Esophagus squamous epithelium (tissue), 4 donors: Measurements from ENCODE around the gene ABHD13.

Source experiments
- CTCF ChIP-seq, 6 experiments: fragments of 450-650 bp in 4 of 6; fragments of 200-600 bp in 2 of 6; sonication (generic) in 2 of 6; IDR thresholded peaks; one replicate each; pipeline ENCODE4 v1.5.1; 2016 to 2019; ENCODE audit warnings: antibody characterized with exemption in 6 of 6, mild to moderate bottlenecking in 4 of 6, moderate library complexity in 4 of 6
- POLR2A ChIP-seq, 4 donors: fragments of 450-650 bp; IDR thresholded peaks; one replicate each; pipeline ENCODE4 v1.6.1; 2017; ENCODE audit warnings: antibody characterized with exemption in 4 of 4, mild to moderate bottlenecking in 4 of 4, moderate library complexity in 3 of 4

- TF ChIP-seq CTCF (IDR thresholded peaks at IDR 0.05) (no peak), POLR2A (IDR thresholded peaks at IDR 0.05) (no peak)
Measured at GRCh38 chr13:108195146-108195545, 23.0 kb upstream of the ABHD13 start.
